Neural progenitor cell (in vitro differentiated cells): ENCODE measurements around the gene ZNF618.

Source experiments
- CTCF ChIP-seq: fragments of 200-600 bp; sonication (generic); IDR thresholded peaks from 2 replicates; pipeline ENCODE4 v1.5.1; 2017; ENCODE audit warnings: antibody characterized with exemption, mild to moderate bottlenecking
- EZH2 ChIP-seq: fragments of 200-600 bp; sonication (generic); IDR thresholded peaks from 2 replicates; pipeline ENCODE4 v1.6.1; 2017; ENCODE audit warnings: antibody characterized with exemption, mild to moderate bottlenecking, moderate library complexity

- no peak for TF ChIP-seq EZH2
- TF ChIP-seq CTCF, result no peak
Measured at GRCh38 chr9:114060711-114061110, 184.6 kb downstream of the ZNF618 start.
